ENCODE results near the gene KSR2. TPM values are rescaled to one million over a fixed set of nuclear protein-coding genes. Genes with fewer than 3 reads are reported as not detected.
A peak's percentile ranks its signal among the peaks of the same experiment; 100 is the strongest.

Gene KSR2
- total RNA-seq (2013; cell fraction: nucleolus; rRNA removed) = 3.1 and 3.9 TPM in 2 replicates
- total RNA-seq (2014; rRNA removed) (under 0.01 TPM in 2 replicates), total RNA-seq (2014; rRNA removed; fragmentation: Illumina TruSeq; extraction: Trizol) (under 0.01 TPM in 1 of 2 replicates, not detected in the other), total RNA-seq (2021) (0.05 and 0.10 TPM in 2 replicates), polyA plus RNA-seq (2011; rRNA removed) (1.5 TPM in 2 replicates), polyA plus RNA-seq (2014; fragmentation: Illumina TruSeq; extraction: Trizol) (0.04 and 0.05 TPM in 2 replicates), polyA plus RNA-seq (2014; fragmentation: Nextera tagmentation; extraction: Ambion mirVana) (not detected), polyA plus RNA-seq (2014; rRNA removed) (0.01 TPM in 2 replicates), polyA plus RNA-seq (2016; fragmentation: Nextera tagmentation; extraction: Ambion mirVana) (under 1 TPM in 1 of 2 experiments, not detected in 1; 0.01 TPM), polyA minus RNA-seq (2011; rRNA and poly(A)+ RNA removed) (5.3 and 8.4 TPM in 2 replicates), Bru-seq, nascent RNA (percentile 9 among the genes with signal in this experiment), BruChase-seq, experiment 1, labeled RNA remaining after a 6-hour chase (percentile 4 among the genes with signal in this experiment), BruChase-seq, experiment 2, labeled RNA remaining after a 2-hour chase (percentile 7 among the genes with signal in this experiment)
- polyA plus RNA-seq (2011; ENCODE audit: low read depth) = 0.03 TPM
- polyA plus RNA-seq (2011; cell fraction: cytosol; rRNA removed) = 0.87 and 1.8 TPM in 2 replicates
- polyA plus RNA-seq (2011; cell fraction: nucleus; rRNA removed) = 6.2 and 7.3 TPM in 2 replicates
- polyA plus RNA-seq (2012) = 0.03 TPM in 2 replicates
- 2.6 and 3.6 TPM in 2 replicates for polyA minus RNA-seq (2011; cell fraction: cytosol; rRNA and poly(A)+ RNA removed)
- 5.9 and 7.3 TPM in 2 replicates for polyA minus RNA-seq (2011; cell fraction: nucleus; rRNA and poly(A)+ RNA removed)
- long read RNA-seq, experiment 1, partial matches to known transcripts = 0 of 1 reads
- long read RNA-seq, experiment 1, other reads (novel, unspliced or antisense) = 1 of 1 reads
- long read RNA-seq, experiment 2, partial matches to known transcripts = 0 of 1 reads
- long read RNA-seq, experiment 2, other reads (novel, unspliced or antisense) = 1 of 1 reads

DNA sequence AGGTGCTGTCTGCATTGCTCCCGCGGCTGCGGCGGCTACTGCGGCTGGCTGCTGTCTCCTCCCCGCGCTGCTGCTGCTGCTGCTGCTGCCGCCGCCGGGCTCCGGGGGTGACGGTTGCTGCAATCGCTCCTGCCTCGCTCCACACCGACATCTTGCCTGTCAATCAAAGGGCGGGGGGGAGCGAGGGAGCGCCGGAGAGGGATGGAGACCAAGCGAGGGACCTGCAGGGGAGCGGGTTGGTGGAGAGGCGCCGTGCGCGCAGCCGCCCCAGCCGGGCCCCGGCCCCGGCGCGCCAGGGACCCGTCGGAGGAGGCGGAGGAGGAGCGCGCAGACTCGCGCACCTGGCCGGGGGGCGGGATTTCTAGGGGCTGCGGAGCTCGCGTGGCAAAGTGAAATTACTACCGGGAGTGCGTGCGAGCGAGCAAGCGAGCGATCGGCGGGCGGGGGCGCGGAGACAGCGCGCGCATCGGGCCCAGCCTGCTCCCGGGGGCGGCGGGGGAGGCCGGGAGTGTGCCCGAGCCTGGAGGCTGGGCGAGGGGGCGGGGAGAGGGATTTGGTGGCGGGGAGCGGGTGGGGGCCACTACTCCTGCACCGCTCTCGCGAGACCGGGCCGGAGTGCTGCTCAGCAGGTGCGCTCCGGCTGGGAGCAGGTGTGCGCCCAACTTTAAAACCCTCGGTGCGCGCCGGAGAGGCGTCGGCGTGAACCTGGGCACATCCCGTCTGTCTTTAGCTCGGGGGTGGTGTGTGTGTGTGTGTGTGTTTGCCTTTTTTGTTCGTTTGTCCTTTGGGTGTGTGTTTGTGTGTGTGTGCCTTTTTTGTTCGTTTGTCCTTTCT lies at the start of gene KSR2:
KSR2 (minus strand) TSS at position 165 of the 834 bp plus-strand sequence. CDS start 735 bp downstream, outside the sequence.
- Histone ChIP-seq H3K9ac (ENCODE audit: control insufficient read depth, insufficient read depth, low read length) (peak within 1 kb of the TSS; percentile 38), H3K9me3 (replicated peaks; ENCODE audit: control insufficient read depth, insufficient read depth, low read length) (peaks cover 2% of the 10 kb centered on the region; the same call in 2 of the 3 replicates), H3K36me3 (ENCODE audit: control insufficient read depth in 2 of 2, insufficient read depth in 2 of 2, low read length in 1 of 2) (no peaks in the 10 kb centered on the region), H3K4me3 (peak within 1 kb of the TSS; percentile 74), H3K27ac (ENCODE audit: control insufficient read depth, insufficient read depth) (no peak within 1 kb of the TSS), H3K27me3 (replicated peaks in 1 of 2; ENCODE audit: control insufficient read depth in 2 of 2, insufficient read depth in 2 of 2, low read length in 1 of 2) (peaks cover 0 to 6% of the 10 kb centered on the region in 2 experiments; a peak in 2 of 4 replicates), H3K79me2 (ENCODE audit: control insufficient read depth, insufficient read depth, low read length) (no peaks in the 10 kb centered on the region), H2AFZ (ENCODE audit: control insufficient read depth, low read depth, low read length) (peak within 1 kb of the TSS; percentile 66), H3K4me2 (ENCODE audit: control insufficient read depth, insufficient read depth) (peak within 1 kb of the TSS; percentile 82), H3K4me1 (ENCODE audit: control insufficient read depth, insufficient read depth, low read length) (no peaks in the 10 kb centered on the region; the same call in 1 of the 2 replicates), H4K20me1 (ENCODE audit: control insufficient read depth, insufficient read depth) (no peaks in the 10 kb centered on the region)
- DNase-seq (ENCODE audit: low read depth, low spot score) (no peak), ATAC-seq (peak; percentile 91), FAIRE-seq (no peak)
- ChIA-PET CTCF (no interaction called here), RAD21 (ENCODE audit: unreplicated experiment) (no interaction called here), POLR2A (no interaction called here), SMC1A (ENCODE audit: uncharacterized antibody, unreplicated experiment) (no interaction called here)
- in situ Hi-C loops (cut with MboI) = no loop called here
- WGBS (ENCODE audit: insufficient coverage, insufficient replicate concordance, low lambda C conversion rate, missing lambda C conversion rate) = 2% methylated on average over 74 of the region's 86 CpGs
- no TSS peak for BruUV-seq (replicated peaks)
- intact Hi-C loops (cut with micrococcal nuclease; ENCODE audit: unreplicated experiment) = no loop called here
- TF ChIP-seq NFYB (IDR thresholded peaks at IDR 0.05; ENCODE audit: insufficient read depth, low read depth, low read length) (no peak), ZBED1 (IDR thresholded peaks at IDR 0.05; ENCODE audit: borderline replicate concordance) (no peak), EZH2 (IDR thresholded peaks at IDR 0.05; ENCODE audit: borderline replicate concordance, control insufficient read depth, low read depth, low read length) (no peak), IRF4 (IDR thresholded peaks at IDR 0.05; ENCODE audit: low read depth, low read length) (no peak), NFXL1 (IDR thresholded peaks at IDR 0.05; ENCODE audit: borderline replicate concordance) (no peak), TARDBP (IDR thresholded peaks at IDR 0.05; ENCODE audit: borderline replicate concordance) (no peak), GATAD2B (conservative IDR thresholded peaks at IDR 0.05; ENCODE audit: low read depth) (no peak), SIN3A (IDR thresholded peaks at IDR 0.05; ENCODE audit: low read depth, low read length) (0 out of 2 replicates have a peak, but pooled peaks have one; percentile 27), POLR2A (IDR thresholded peaks at IDR 0.05; ENCODE audit: low read depth, low read length) (peak; percentile 47; the same call in 1 of the 2 replicates), MTA3 (IDR thresholded peaks at IDR 0.05; ENCODE audit: borderline replicate concordance, low read length) (no peak), ZNF622 (IDR thresholded peaks at IDR 0.05) (no peak), HDAC6 (IDR thresholded peaks at IDR 0.05; ENCODE audit: unreplicated experiment) (peak; percentile 99)
- TF ChIP-seq, protein P1, sequence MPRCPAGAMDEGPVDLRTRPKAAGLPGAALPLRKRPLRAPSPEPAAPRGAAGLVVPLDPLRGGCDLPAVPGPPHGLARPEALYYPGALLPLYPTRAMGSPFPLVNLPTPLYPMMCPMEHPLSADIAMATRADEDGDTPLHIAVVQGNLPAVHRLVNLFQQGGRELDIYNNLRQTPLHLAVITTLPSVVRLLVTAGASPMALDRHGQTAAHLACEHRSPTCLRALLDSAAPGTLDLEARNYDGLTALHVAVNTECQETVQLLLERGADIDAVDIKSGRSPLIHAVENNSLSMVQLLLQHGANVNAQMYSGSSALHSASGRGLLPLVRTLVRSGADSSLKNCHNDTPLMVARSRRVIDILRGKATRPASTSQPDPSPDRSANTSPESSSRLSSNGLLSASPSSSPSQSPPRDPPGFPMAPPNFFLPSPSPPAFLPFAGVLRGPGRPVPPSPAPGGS (IDR thresholded peaks at IDR 0.05; ENCODE audit: borderline replicate concordance, insufficient read depth, low read depth, low read length, poor library complexity, severe bottlenecking) = no peak
- TF ChIP-seq, protein P2, sequence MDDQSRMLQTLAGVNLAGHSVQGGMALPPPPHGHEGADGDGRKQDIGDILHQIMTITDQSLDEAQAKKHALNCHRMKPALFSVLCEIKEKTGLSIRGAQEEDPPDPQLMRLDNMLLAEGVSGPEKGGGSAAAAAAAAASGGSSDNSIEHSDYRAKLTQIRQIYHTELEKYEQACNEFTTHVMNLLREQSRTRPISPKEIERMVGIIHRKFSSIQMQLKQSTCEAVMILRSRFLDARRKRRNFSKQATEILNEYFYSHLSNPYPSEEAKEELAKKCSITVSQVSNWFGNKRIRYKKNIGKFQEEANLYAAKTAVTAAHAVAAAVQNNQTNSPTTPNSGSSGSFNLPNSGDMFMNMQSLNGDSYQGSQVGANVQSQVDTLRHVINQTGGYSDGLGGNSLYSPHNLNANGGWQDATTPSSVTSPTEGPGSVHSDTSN (IDR thresholded peaks at IDR 0.05; ENCODE audit: insufficient replicate concordance, low read depth, low read length) = peak; percentile 88
- TF ChIP-seq, protein P3, sequence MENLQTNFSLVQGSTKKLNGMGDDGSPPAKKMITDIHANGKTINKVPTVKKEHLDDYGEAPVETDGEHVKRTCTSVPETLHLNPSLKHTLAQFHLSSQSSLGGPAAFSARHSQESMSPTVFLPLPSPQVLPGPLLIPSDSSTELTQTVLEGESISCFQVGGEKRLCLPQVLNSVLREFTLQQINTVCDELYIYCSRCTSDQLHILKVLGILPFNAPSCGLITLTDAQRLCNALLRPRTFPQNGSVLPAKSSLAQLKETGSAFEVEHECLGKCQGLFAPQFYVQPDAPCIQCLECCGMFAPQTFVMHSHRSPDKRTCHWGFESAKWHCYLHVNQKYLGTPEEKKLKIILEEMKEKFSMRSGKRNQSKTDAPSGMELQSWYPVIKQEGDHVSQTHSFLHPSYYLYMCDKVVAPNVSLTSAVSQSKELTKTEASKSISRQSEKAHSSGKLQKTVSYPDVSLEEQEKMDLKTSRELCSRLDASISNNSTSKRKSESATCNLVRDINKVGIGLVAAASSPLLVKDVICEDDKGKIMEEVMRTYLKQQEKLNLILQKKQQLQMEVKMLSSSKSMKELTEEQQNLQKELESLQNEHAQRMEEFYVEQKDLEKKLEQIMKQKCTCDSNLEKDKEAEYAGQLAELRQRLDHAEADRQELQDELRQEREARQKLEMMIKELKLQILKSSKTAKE (IDR thresholded peaks at IDR 0.05; ENCODE audit: low read depth, poor library complexity, severe bottlenecking) = no peak

Data from GM12878 (cell line).